WTC11 (cell line): ENCODE data around the gene HIPK3. TPM values are rescaled to one million over a fixed set of nuclear protein-coding genes. Genes with fewer than 3 reads are reported as not detected.

Experiments used
- ATAC-seq: fragments of 200-7000 bp; cut with Tn5 transposase; 2 replicates; pipeline ENCODE4 v1.10.0; 2021; ENCODE audit warnings: mild to moderate bottlenecking, moderate library complexity
- CTCF ChIA-PET: fragments of 300-600 bp; sonication (Branson Sonifier 250); formaldehyde crosslinking; loops from one replicate; lab custom pipeline; 2021; ENCODE audit warnings: antibody characterized with exemption; lab: Charles Lee
- POLR2A ChIA-PET: fragments of 350-600 bp; sonication (Branson Sonifier 250); formaldehyde crosslinking; loops from one replicate; lab custom pipeline; 2021; ENCODE audit warnings: antibody characterized with exemption; lab: Charles Lee
- DNase-seq: peaks from one replicate; pipeline ENCODE4 v3.0.0; 2021; ENCODE audit warnings: low spot score
- H3K27ac Mint-ChIP-seq: 2 replicates; pipeline ENCODE4 v1.8.0; 2021; ENCODE audit warnings: mixed read lengths
- H3K27me3 Mint-ChIP-seq: 2 replicates; pipeline ENCODE4 v1.8.0; 2021; ENCODE audit warnings: low read depth, mild to moderate bottlenecking, moderate library complexity, mixed read lengths
- H3K36me3 Mint-ChIP-seq: 2 replicates; pipeline ENCODE4 v1.8.0; 2021; ENCODE audit warnings: mixed read lengths
- H3K4me1 Mint-ChIP-seq: 2 replicates; pipeline ENCODE4 v1.8.0; 2022; ENCODE audit warnings: mixed read lengths
- H3K4me3 Mint-ChIP-seq: 2 replicates; pipeline ENCODE4 v1.8.0; 2021; ENCODE audit warnings: mild to moderate bottlenecking, moderate library complexity, mixed read lengths
- H3K9me3 Mint-ChIP-seq: 2 replicates; pipeline ENCODE4 v1.8.0; 2021; ENCODE audit warnings: mixed read lengths
- ARID4B ChIP-seq: sonication (generic); formaldehyde crosslinking; IDR thresholded peaks from 2 replicates; pipeline ENCODE4 v1.8.0; 2023; ENCODE audit warnings: missing genetic modification reagents, mild to moderate bottlenecking, borderline replicate concordance
- ATF1 ChIP-seq: sonication (generic); formaldehyde crosslinking; IDR thresholded peaks from 2 replicates; pipeline ENCODE4 v1.8.1; 2023; ENCODE audit warnings: mild to moderate bottlenecking, moderate library complexity, missing genetic modification reagents
- CREM ChIP-seq: sonication (generic); formaldehyde crosslinking; IDR thresholded peaks from 2 replicates; pipeline ENCODE4 v1.8.1; 2022; ENCODE audit warnings: mild to moderate bottlenecking, missing genetic modification reagents, moderate library complexity
- EMX1 ChIP-seq: fragments of 250-450 bp; sonication (Bioruptor Pico); IDR thresholded peaks from 2 replicates; pipeline ENCODE4 v1.8.0; 2021; ENCODE audit warnings: mild to moderate bottlenecking
- GABPB1 ChIP-seq: sonication (generic); formaldehyde crosslinking; IDR thresholded peaks from 2 replicates; pipeline ENCODE4 v1.8.1; 2023; ENCODE audit warnings: mild to moderate bottlenecking, missing genetic modification reagents
- JUN ChIP-seq: sonication (generic); formaldehyde crosslinking; IDR thresholded peaks from 2 replicates; pipeline ENCODE4 v1.8.0; 2023; ENCODE audit warnings: mild to moderate bottlenecking, missing genetic modification reagents
- NFYB ChIP-seq: sonication (generic); formaldehyde crosslinking; conservative IDR thresholded peaks from 2 replicates; pipeline ENCODE4 v1.8.0; 2022; ENCODE audit warnings: low read depth, missing genetic modification reagents
- NR1H2 ChIP-seq: sonication (generic); formaldehyde crosslinking; IDR thresholded peaks from 2 replicates; pipeline ENCODE4 v1.9.0; 2021; ENCODE audit warnings: mild to moderate bottlenecking, moderate library complexity, missing genetic modification reagents
- SP1 ChIP-seq: sonication (generic); formaldehyde crosslinking; conservative IDR thresholded peaks from 2 replicates; pipeline ENCODE4 v1.8.1; 2022; ENCODE audit warnings: missing genetic modification reagents
- TEAD4 ChIP-seq: sonication (generic); formaldehyde crosslinking; IDR thresholded peaks from 2 replicates; pipeline ENCODE4 v1.8.0; 2022; ENCODE audit warnings: mild to moderate bottlenecking, missing genetic modification reagents
- ZBTB21 ChIP-seq: sonication (generic); formaldehyde crosslinking; IDR thresholded peaks from 2 replicates; pipeline ENCODE4 v1.8.1; 2023; ENCODE audit warnings: mild to moderate bottlenecking, missing genetic modification reagents, borderline replicate concordance
- ZNF416 ChIP-seq: fragments of 250-450 bp; sonication (Bioruptor Pico); IDR thresholded peaks from 2 replicates; pipeline ENCODE4 v1.9.0; 2021; ENCODE audit warnings: mild to moderate bottlenecking, inconsistent platforms
- ZSCAN18 ChIP-seq: fragments of 250-450 bp; sonication (Bioruptor Pico); IDR thresholded peaks from 2 replicates; pipeline ENCODE4 v2.1.2; 2022; ENCODE audit warnings: mild to moderate bottlenecking, moderate library complexity
- total RNA-seq: library from RNA; stranded (reverse); gene quantifications from 3 replicates; pipeline ENCODE4 v1.2.3, GENCODE V29; 2021
- TF ChIP-seq, protein P1 (sequence below): sonication (generic); formaldehyde crosslinking; IDR thresholded peaks from 2 replicates; pipeline ENCODE4 v1.8.1; 2023; ENCODE audit warnings: mild to moderate bottlenecking, moderate library complexity, missing genetic modification reagents
- TF ChIP-seq, protein P2 (sequence below): fragments of 250-450 bp; sonication (Bioruptor Pico); IDR thresholded peaks from 2 replicates; pipeline ENCODE4 v1.9.0; 2021; ENCODE audit warnings: moderate library complexity, mild to moderate bottlenecking, inconsistent platforms, borderline replicate concordance

Gene HIPK3
- total RNA-seq, 1 experiment from 2014 or later = 24.1 TPM

GRCh38 chr11:33292311-33292710, 35.1 kb downstream of the HIPK3 start (continued):
- TF ChIP-seq, protein P1, sequence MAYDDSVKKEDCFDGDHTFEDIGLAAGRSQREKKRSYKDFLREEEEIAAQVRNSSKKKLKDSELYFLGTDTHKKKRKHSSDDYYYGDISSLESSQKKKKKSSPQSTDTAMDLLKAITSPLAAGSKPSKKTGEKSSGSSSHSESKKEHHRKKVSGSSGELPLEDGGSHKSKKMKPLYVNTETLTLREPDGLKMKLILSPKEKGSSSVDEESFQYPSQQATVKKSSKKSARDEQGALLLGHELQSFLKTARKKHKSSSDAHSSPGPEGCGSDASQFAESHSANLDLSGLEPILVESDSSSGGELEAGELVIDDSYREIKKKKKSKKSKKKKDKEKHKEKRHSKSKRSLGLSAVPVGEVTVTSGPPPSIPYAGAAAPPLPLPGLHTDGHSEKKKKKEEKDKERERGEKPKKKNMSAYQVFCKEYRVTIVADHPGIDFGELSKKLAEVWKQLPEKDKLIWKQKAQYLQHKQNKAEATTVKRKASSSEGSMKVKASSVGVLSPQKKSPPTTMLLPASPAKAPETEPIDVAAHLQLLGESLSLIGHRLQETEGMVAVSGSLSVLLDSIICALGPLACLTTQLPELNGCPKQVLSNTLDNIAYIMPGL = no peak
- TF ChIP-seq ZNF416 (CRISPR knock-in tag) = no peak
- no peak for TF ChIP-seq NR1H2 (CRISPR knock-in tag)
- no peak for TF ChIP-seq ATF1
- TF ChIP-seq JUN (CRISPR knock-in tag) = no peak
- TF ChIP-seq, all 79 proteins: peak for 0

DNA sequence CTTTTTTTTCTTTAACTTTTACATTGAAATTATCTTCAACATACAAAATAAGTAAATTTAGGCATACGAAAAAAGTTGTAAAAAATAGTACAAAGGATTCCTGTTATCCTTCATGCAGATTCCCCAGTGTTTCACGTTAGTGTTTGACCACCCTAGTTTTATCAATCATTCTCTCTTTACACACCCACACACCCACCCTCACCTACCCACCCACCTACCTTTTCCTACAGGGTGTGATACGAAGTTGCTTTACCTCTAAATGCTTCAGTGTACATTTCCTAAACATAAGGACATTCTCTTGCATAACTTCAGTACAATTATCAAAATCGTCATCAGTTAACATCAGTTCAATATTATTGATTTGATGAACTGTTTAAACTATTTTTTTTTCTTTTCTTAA, 37.0 kb downstream of the HIPK3 start:
- ATAC-seq (no peak), DNase-seq (no peak)
- TF ChIP-seq JUN (CRISPR knock-in tag) (no peak), ATF1 (no peak), GABPB1 (no peak)
- peaks cover 7% of the 10 kb centered on the region for H3K9me3 Mint-ChIP-seq
- POLR2A ChIA-PET = no interaction called here
- H3K4me1 Mint-ChIP-seq = no peaks in the 10 kb centered on the region
- H3K4me3 Mint-ChIP-seq = no peak overlapping the region
- H3K36me3 Mint-ChIP-seq = peaks cover 16% of the 10 kb centered on the region
- H3K27ac Mint-ChIP-seq = no peak overlapping the region
- CTCF ChIA-PET = no interaction called here
- H3K27me3 Mint-ChIP-seq = no peaks in the 10 kb centered on the region

DNA sequence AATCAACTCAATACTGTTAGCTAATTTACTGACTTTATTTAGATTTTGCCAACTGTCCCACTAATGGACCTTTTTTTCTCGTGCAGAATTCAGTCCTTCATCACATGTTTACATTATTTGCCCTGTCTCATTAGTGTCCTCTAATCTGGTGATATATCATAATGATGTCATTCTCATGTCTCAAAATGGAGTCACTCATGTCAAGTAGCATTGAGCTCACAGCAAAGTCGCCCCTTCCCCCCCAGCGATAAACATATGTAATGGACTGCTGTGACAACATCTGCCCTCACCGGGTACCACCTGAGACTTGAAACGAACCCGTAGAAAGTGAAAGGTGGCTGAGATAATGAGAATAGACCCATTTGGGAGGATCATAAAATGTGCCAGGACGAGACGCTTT, 37.6 kb downstream of the HIPK3 start:
- Mint-ChIP-seq H3K9me3 (peaks cover 7% of the 10 kb centered on the region), H3K36me3 (peaks cover 16% of the 10 kb centered on the region), H3K4me1 (no peaks in the 10 kb centered on the region), H3K4me3 (no peak overlapping the region), H3K27ac (no peak overlapping the region), H3K27me3 (no peaks in the 10 kb centered on the region)
- CTCF ChIA-PET = no interaction called here
- no peak for TF ChIP-seq EMX1 (CRISPR knock-in tag)
- no peak for TF ChIP-seq CREM
- no peak for TF ChIP-seq SP1 (CRISPR knock-in tag)
- no peak for TF ChIP-seq ZSCAN18 (CRISPR knock-in tag)
- TF ChIP-seq ARID4B = no peak
- TF ChIP-seq ATF1 = no peak
- TF ChIP-seq, protein P2, sequence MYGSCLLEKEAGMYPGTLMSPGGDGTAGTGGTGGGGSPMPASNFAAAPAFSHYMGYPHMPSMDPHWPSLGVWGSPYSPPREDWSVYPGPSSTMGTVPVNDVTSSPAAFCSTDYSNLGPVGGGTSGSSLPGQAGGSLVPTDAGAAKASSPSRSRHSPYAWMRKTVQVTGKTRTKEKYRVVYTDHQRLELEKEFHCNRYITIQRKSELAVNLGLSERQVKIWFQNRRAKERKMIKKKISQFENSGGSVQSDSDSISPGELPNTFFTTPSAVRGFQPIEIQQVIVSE = no peak
- TF ChIP-seq TEAD4 (CRISPR knock-in tag) = no peak
- TF ChIP-seq NFYB = no peak
- TF ChIP-seq ZBTB21 (CRISPR knock-in tag) = no peak
- POLR2A ChIA-PET = no interaction called here
- ATAC-seq (no peak), DNase-seq (no peak)
